ENCODE results near the gene MRPS6. TPM values are rescaled to one million over a fixed set of nuclear protein-coding genes. Genes with fewer than 3 reads are reported as not detected.

Gene MRPS6
- total and polyA plus RNA-seq, 2 experiments from 2014 or later, result 13.7 to 83.9 TPM

GRCh38 chr21:34073749-34074282 is 438 bp downstream of the MRPS6 start:
- H2AFZ ChIP-seq, result peak overlapping the region; percentile 83
- no peaks in the 10 kb centered on the region for H3K27me3 ChIP-seq (replicated peaks; ENCODE audit: insufficient read depth)
- H3K36me3 ChIP-seq (ENCODE audit: low read depth), result no peaks in the 10 kb centered on the region
- H3K4me2 ChIP-seq (ENCODE audit: unreplicated experiment), result peak overlapping the region; percentile 90
- in situ Hi-C loops (cut with MboI), result no loop called here
- peak; percentile 68 for DNase-seq
- TF ChIP-seq EZH2 (IDR thresholded peaks at IDR 0.05; ENCODE audit: insufficient read depth, poor library complexity, severe bottlenecking) (no peak), EZH2phosphoT487 (IDR thresholded peaks at IDR 0.05; ENCODE audit: insufficient read depth, low read depth) (no peak)
- peaks cover 48% of the 10 kb centered on the region for H3K79me2 ChIP-seq (ENCODE audit: insufficient read depth)
- H3K9me2 ChIP-seq (ENCODE audit: insufficient read depth), result no peaks in the 10 kb centered on the region
- peaks cover 10% of the 10 kb centered on the region; the same call in 1 of the 2 replicates for H3F3A ChIP-seq (ENCODE audit: insufficient read depth)
- H3K9ac ChIP-seq, result peak overlapping the region; percentile 80
- peak overlapping the region; percentile 44 for H3K27ac ChIP-seq
- 0 out of 2 replicates have a peak, but pooled peaks cover 4% of the 10 kb centered on the region for H4K20me1 ChIP-seq (ENCODE audit: insufficient read depth)
- WGBS, 2 experiments (ENCODE audit: low coverage in 1 of 2, low lambda C conversion rate in 2 of 2, missing lambda C conversion rate in 2 of 2), result 0 to 2% methylated on average over 25 to 30 of the region's 95 CpGs
- peak overlapping the region; percentile 77 for H3K4me3 ChIP-seq
- H3K9me3 ChIP-seq (ENCODE audit: low read depth), result no peaks in the 10 kb centered on the region
- H3K4me1 ChIP-seq (ENCODE audit: insufficient read depth), result peaks cover 24% of the 10 kb centered on the region

- WGBS, 2 experiments (ENCODE audit: low coverage in 1 of 2, low lambda C conversion rate in 2 of 2, missing lambda C conversion rate in 2 of 2), result 1 to 2% methylated on average over 32 of the region's 32 CpGs
- H3K79me2 ChIP-seq (ENCODE audit: insufficient read depth), result peaks cover 54% of the 10 kb centered on the region
- in situ Hi-C loops (cut with MboI), result no loop called here
- no peaks in the 10 kb centered on the region for H3K9me3 ChIP-seq (ENCODE audit: low read depth)
- no peaks in the 10 kb centered on the region for H3K9me2 ChIP-seq (ENCODE audit: insufficient read depth)
- peak overlapping the region; percentile 83 for H2AFZ ChIP-seq
- H3K4me3 ChIP-seq, result peak overlapping the region; percentile 77
- H3K9ac ChIP-seq, result peak overlapping the region; percentile 80
- H3K27me3 ChIP-seq (replicated peaks; ENCODE audit: insufficient read depth), result no peaks in the 10 kb centered on the region
- peaks cover 10% of the 10 kb centered on the region; the same call in 1 of the 2 replicates for H3F3A ChIP-seq (ENCODE audit: insufficient read depth)
- H4K20me1 ChIP-seq (ENCODE audit: insufficient read depth), result 0 out of 2 replicates have a peak, but pooled peaks cover 4% of the 10 kb centered on the region
- H3K4me1 ChIP-seq (ENCODE audit: insufficient read depth), result peaks cover 24% of the 10 kb centered on the region
- peak overlapping the region; percentile 90 for H3K4me2 ChIP-seq (ENCODE audit: unreplicated experiment)
- H3K27ac ChIP-seq, result peak overlapping the region; percentile 25
- no peaks in the 10 kb centered on the region for H3K36me3 ChIP-seq (ENCODE audit: low read depth)
- peak; percentile 52 for DNase-seq
- no peak for TF ChIP-seq EZH2 (IDR thresholded peaks at IDR 0.05; ENCODE audit: insufficient read depth, poor library complexity, severe bottlenecking)
- no peak for TF ChIP-seq EZH2phosphoT487 (IDR thresholded peaks at IDR 0.05; ENCODE audit: insufficient read depth, low read depth)
Observed at GRCh38 chr21:34074283-34075090, 1.1 kb downstream of the MRPS6 start.

GRCh38 chr21:34075091-34075425 is 1.7 kb downstream of the MRPS6 start:
- in situ Hi-C loops (cut with MboI), result no loop called here

GRCh38 chr21:34075760-34076660 is 2.6 kb downstream of the MRPS6 start:
- H3K36me3 ChIP-seq (ENCODE audit: low read depth), result 0 out of 2 replicates have a peak, but pooled peaks cover under 1% of the 10 kb centered on the region
- H3K4me2 ChIP-seq (ENCODE audit: unreplicated experiment), result peak overlapping the region; percentile 90
- in situ Hi-C loops (cut with MboI), result no loop called here
- H3K4me3 ChIP-seq, result peak overlapping the region; percentile 77
- no peak for TF ChIP-seq EZH2phosphoT487 (IDR thresholded peaks at IDR 0.05; ENCODE audit: insufficient read depth, low read depth)
- no peak for TF ChIP-seq EZH2 (IDR thresholded peaks at IDR 0.05; ENCODE audit: insufficient read depth, poor library complexity, severe bottlenecking)
- peak overlapping the region; percentile 80 for H3K9ac ChIP-seq
- H3K9me2 ChIP-seq (ENCODE audit: insufficient read depth), result no peaks in the 10 kb centered on the region
- H3K27me3 ChIP-seq (replicated peaks; ENCODE audit: insufficient read depth), result no peaks in the 10 kb centered on the region
- peak; percentile 49 for DNase-seq
- H4K20me1 ChIP-seq (ENCODE audit: insufficient read depth), result 0 out of 2 replicates have a peak, but pooled peaks cover 4% of the 10 kb centered on the region
- peaks cover 36% of the 10 kb centered on the region for H3K4me1 ChIP-seq (ENCODE audit: insufficient read depth)
- no peaks in the 10 kb centered on the region for H3K9me3 ChIP-seq (ENCODE audit: low read depth)
- peaks cover 68% of the 10 kb centered on the region for H3K79me2 ChIP-seq (ENCODE audit: insufficient read depth)
- peaks cover 15% of the 10 kb centered on the region; the same call in 1 of the 2 replicates for H3F3A ChIP-seq (ENCODE audit: insufficient read depth)
- 23 to 24% methylated on average over 9 of the region's 9 CpGs for WGBS, 2 experiments (ENCODE audit: low coverage in 1 of 2, low lambda C conversion rate in 2 of 2, missing lambda C conversion rate in 2 of 2)
- peak overlapping the region; percentile 34 for H2AFZ ChIP-seq
- peak overlapping the region; percentile 23 for H3K27ac ChIP-seq

More at GRCh38 chr21:34075091-34075425, 1.7 kb downstream of the MRPS6 start:
- Histone ChIP-seq H3K9me3 (ENCODE audit: low read depth) (no peaks in the 10 kb centered on the region), H3K9me2 (ENCODE audit: insufficient read depth) (no peaks in the 10 kb centered on the region), H4K20me1 (ENCODE audit: insufficient read depth) (0 out of 2 replicates have a peak, but pooled peaks cover 4% of the 10 kb centered on the region), H3K4me1 (ENCODE audit: insufficient read depth) (peaks cover 27% of the 10 kb centered on the region), H3K79me2 (ENCODE audit: insufficient read depth) (peaks cover 59% of the 10 kb centered on the region), H3K27ac (no peak overlapping the region), H3K9ac (peak overlapping the region; percentile 80), H2AFZ (peak overlapping the region; percentile 83), H3K4me2 (ENCODE audit: unreplicated experiment) (peak overlapping the region; percentile 90), H3K27me3 (replicated peaks; ENCODE audit: insufficient read depth) (no peaks in the 10 kb centered on the region), H3F3A (ENCODE audit: insufficient read depth) (peaks cover 10% of the 10 kb centered on the region; the same call in 1 of the 2 replicates), H3K4me3 (peak overlapping the region; percentile 77), H3K36me3 (ENCODE audit: low read depth) (no peaks in the 10 kb centered on the region)
- no peak for DNase-seq
- TF ChIP-seq EZH2phosphoT487 (IDR thresholded peaks at IDR 0.05; ENCODE audit: insufficient read depth, low read depth), result no peak
- TF ChIP-seq EZH2 (IDR thresholded peaks at IDR 0.05; ENCODE audit: insufficient read depth, poor library complexity, severe bottlenecking), result no peak
- 34 to 35% methylated on average over 2 of the region's 2 CpGs for WGBS, 2 experiments (ENCODE audit: low coverage in 1 of 2, low lambda C conversion rate in 2 of 2, missing lambda C conversion rate in 2 of 2)
